Caco-2 (cell line): ENCODE data around the gene CDH12. TPM values are rescaled to one million over a fixed set of nuclear protein-coding genes. Genes with fewer than 3 reads are reported as not detected.

Source experiments
- BruUV-seq: library from RNA; stranded (reverse); fragments of 400-500 nt; replicated peaks from 2 replicates; lab custom pipeline; 2021; lab: Mats Ljungman, UMichigan
- CTCF ChIA-PET: fragments of 300-600 bp; sonication (Branson Sonifier 250); formaldehyde crosslinking; loops from one replicate; lab custom pipeline; 2022; ENCODE audit warnings: antibody characterized with exemption; lab: Charles Lee
- POLR2A ChIA-PET: fragments of 300-600 bp; sonication (Branson Sonifier 250); formaldehyde crosslinking; loops from one replicate; lab custom pipeline; 2022; ENCODE audit warnings: antibody characterized with exemption; lab: Charles Lee
- DNase-seq, 2 experiments: peaks; one replicate each; pipeline versions ENCODE4 v3.0.0 to v3.0.0-alpha.2; 2020 to 2022
- H3K27me3 ChIP-seq: replicated peaks from 2 replicates; pipeline ENCODE4 v1.6.0; 2011; ENCODE audit warnings: low read length; ENCODE audit not compliant: control insufficient read depth, insufficient read depth
- H3K36me3 ChIP-seq: 2 replicates; pipeline ENCODE4 v1.5.1; 2011; ENCODE audit warnings: low read length; ENCODE audit not compliant: control insufficient read depth, insufficient read depth
- H3K4me1 ChIP-seq: fragments of 250-450 bp; sonication (Bioruptor Pico); 2 replicates; pipeline ENCODE4 v1.5.1; 2020; ENCODE audit warnings: mild to moderate bottlenecking
- H3K4me3 ChIP-seq: 2 replicates; pipeline ENCODE4 v1.5.1; 2011; ENCODE audit warnings: low read depth, mild to moderate bottlenecking, control low read depth, low read length
- H3K9me3 ChIP-seq: fragments of 250-450 bp; sonication (Bioruptor Pico); 2 replicates; pipeline ENCODE4 v1.5.1; 2020; ENCODE audit warnings: mild to moderate bottlenecking, moderate library complexity
- H3K27ac Mint-ChIP-seq: one replicate; pipeline ENCODE4 v1.8.0; 2022; ENCODE audit warnings: mixed read lengths; ENCODE audit not compliant: unreplicated experiment
- H3K27me3 Mint-ChIP-seq: one replicate; pipeline ENCODE4 v1.8.0; 2022; ENCODE audit warnings: mixed read lengths; ENCODE audit not compliant: insufficient read depth, unreplicated experiment
- H3K36me3 Mint-ChIP-seq: one replicate; pipeline ENCODE4 v1.8.0; 2022; ENCODE audit warnings: mild to moderate bottlenecking, mixed read lengths; ENCODE audit not compliant: insufficient read depth, unreplicated experiment
- H3K4me1 Mint-ChIP-seq: one replicate; pipeline ENCODE4 v1.8.0; 2022; ENCODE audit warnings: low read depth, mixed read lengths; ENCODE audit not compliant: unreplicated experiment
- H3K4me3 Mint-ChIP-seq: one replicate; pipeline ENCODE4 v1.8.0; 2022; ENCODE audit warnings: mild to moderate bottlenecking, moderate library complexity, mixed read lengths; ENCODE audit not compliant: unreplicated experiment
- H3K9me3 Mint-ChIP-seq: one replicate; pipeline ENCODE4 v1.8.0; 2022; ENCODE audit warnings: mixed read lengths; ENCODE audit not compliant: unreplicated experiment
- intact Hi-C: fragments of 100-400 bp; cut with micrococcal nuclease; formaldehyde crosslinking; loops from one replicate; pipeline ENCODE4 v1.10.0; 2022; ENCODE audit not compliant: unreplicated experiment
- total RNA-seq: library from RNA; stranded (reverse); gene quantifications from 2 replicates; pipeline ENCODE4 v1.2.3, GENCODE V29; 2022
- TF ChIP-seq, protein P1 (sequence below), 2 experiments: fragments of 200-600 bp in 1 of 2; IDR thresholded peaks; 1 replicate in 1 of 2; 2 replicates in 1 of 2; pipeline versions ENCODE4 v1.5.1 to v1.8.0; 2011 to 2022; ENCODE audit warnings: antibody characterized with exemption in 1 of 2, control low read depth in 1 of 2, inconsistent platforms in 1 of 2, low read depth in 1 of 2, low read length in 1 of 2, mild to moderate bottlenecking in 1 of 2, moderate library complexity in 1 of 2; ENCODE audit not compliant: insufficient read depth in 1 of 2, severe bottlenecking in 1 of 2, unreplicated experiment in 1 of 2

Gene CDH12
- total RNA-seq, 1 experiment from 2014 or later = not detected

DNA sequence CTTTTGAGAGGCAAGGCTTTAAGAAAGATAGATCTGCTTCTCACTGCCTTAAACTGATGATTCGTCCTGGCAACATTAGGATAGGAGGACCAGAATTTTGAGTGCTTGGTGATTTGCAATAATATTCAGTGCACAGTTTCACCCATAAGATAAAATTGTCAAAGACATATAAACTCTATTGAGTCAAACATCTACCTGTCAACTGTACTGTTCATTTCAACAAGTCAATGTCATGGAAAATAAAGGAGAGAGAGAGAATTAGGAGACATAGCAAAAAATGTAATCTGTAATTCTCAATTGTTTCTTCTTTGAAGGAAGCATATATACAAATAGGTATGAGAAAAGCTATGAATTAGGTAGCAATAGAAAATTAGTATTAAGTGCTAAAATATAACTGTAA lies 237.2 kb downstream of the CDH12 start:
- no peak overlapping the region for H3K4me3 ChIP-seq
- H3K4me1 ChIP-seq = no peaks in the 10 kb centered on the region
- no peaks in the 10 kb centered on the region for H3K36me3 Mint-ChIP-seq
- ChIA-PET CTCF (no interaction called here), POLR2A (no interaction called here)
- no peaks in the 10 kb centered on the region for H3K9me3 Mint-ChIP-seq
- H3K4me3 Mint-ChIP-seq = no peak overlapping the region
- no peaks in the 10 kb centered on the region for H3K36me3 ChIP-seq
- TF ChIP-seq, protein P1, sequence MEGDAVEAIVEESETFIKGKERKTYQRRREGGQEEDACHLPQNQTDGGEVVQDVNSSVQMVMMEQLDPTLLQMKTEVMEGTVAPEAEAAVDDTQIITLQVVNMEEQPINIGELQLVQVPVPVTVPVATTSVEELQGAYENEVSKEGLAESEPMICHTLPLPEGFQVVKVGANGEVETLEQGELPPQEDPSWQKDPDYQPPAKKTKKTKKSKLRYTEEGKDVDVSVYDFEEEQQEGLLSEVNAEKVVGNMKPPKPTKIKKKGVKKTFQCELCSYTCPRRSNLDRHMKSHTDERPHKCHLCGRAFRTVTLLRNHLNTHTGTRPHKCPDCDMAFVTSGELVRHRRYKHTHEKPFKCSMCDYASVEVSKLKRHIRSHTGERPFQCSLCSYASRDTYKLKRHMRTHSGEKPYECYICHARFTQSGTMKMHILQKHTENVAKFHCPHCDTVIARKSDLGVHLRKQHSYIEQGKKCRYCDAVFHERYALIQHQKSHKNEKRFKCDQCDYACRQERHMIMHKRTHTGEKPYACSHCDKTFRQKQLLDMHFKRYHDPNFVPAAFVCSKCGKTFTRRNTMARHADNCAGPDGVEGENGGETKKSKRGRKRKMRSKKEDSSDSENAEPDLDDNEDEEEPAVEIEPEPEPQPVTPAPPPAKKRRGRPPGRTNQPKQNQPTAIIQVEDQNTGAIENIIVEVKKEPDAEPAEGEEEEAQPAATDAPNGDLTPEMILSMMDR (IDR thresholded peaks at IDR 0.05; ENCODE audit: insufficient read depth in 1 of 2, low read depth in 1 of 2, low read length in 1 of 2, severe bottlenecking in 1 of 2, unreplicated experiment in 1 of 2) = no peak
- H3K27me3 ChIP-seq = no peaks in the 10 kb centered on the region
- no TSS peak for BruUV-seq
- no peak overlapping the region for H3K27ac Mint-ChIP-seq
- H3K4me1 Mint-ChIP-seq = no peaks in the 10 kb centered on the region
- intact Hi-C loops = no loop called here
- H3K27me3 Mint-ChIP-seq = no peaks in the 10 kb centered on the region
- H3K9me3 ChIP-seq = no peaks in the 10 kb centered on the region
- no peak for DNase-seq

DNA sequence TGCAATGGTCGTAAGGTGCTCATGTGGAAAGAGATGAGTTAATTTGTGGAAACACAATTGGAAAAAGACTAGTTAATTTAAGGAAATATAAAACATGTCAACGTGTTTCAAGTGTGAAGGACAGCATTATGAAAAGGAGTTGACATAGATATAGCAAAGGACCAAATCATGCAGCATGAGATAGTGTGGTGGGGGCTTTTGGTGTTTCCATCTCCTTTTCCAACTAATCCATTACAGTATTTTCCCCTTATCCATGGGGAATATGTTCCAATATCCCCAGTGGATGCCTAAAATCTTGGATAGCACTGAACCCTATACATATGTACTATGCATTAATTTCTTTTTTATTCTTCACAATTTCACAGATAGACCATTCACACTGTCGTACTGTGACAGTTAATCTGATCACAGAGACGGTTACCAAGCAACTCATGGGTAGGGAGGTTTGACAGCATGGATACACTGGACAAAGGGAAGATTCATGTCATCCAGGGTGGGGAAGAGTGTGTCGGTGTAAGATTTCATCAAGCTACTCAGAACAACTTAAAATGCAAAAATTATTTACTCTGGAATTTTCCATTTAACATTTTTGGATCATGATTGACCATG lies 238.6 kb downstream of the CDH12 start:
- ChIA-PET POLR2A (no interaction called here), CTCF (no interaction called here)
- no peaks in the 10 kb centered on the region for H3K36me3 Mint-ChIP-seq
- TF ChIP-seq, protein P1 (IDR thresholded peaks at IDR 0.05; ENCODE audit: insufficient read depth in 1 of 2, low read depth in 1 of 2, low read length in 1 of 2, severe bottlenecking in 1 of 2, unreplicated experiment in 1 of 2) = no peak
- Histone ChIP-seq H3K4me3 (no peak overlapping the region), H3K9me3 (no peaks in the 10 kb centered on the region), H3K4me1 (no peaks in the 10 kb centered on the region), H3K27me3 (no peaks in the 10 kb centered on the region), H3K36me3 (no peaks in the 10 kb centered on the region)
- no peak overlapping the region for H3K4me3 Mint-ChIP-seq
- H3K27ac Mint-ChIP-seq = no peak overlapping the region
- no peaks in the 10 kb centered on the region for H3K4me1 Mint-ChIP-seq
- DNase-seq = no peak
- no peaks in the 10 kb centered on the region for H3K27me3 Mint-ChIP-seq
- no TSS peak for BruUV-seq
- intact Hi-C loops = no loop called here
- no peaks in the 10 kb centered on the region for H3K9me3 Mint-ChIP-seq

DNA sequence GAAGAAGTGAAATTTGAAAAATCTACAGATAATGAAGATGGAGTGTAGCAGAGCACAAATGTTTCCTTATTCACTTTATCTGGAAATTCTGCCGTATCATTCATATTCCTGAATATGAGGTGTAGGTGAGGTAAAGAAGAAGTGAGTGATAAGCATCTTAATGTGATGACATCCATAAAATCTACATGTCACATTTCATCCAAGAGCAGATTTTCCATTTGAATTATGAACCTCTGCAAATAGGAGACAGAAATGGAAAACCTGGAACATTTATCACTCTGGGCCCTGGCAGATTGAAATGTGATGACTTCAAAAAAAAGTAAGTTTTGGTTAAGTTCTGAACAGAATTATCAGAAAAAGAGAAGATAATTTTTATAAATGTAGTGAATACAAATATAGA lies 240.2 kb downstream of the CDH12 start:
- H3K9me3 ChIP-seq = no peaks in the 10 kb centered on the region
- CTCF ChIA-PET = no interaction called here
- POLR2A ChIA-PET = no interaction called here
- intact Hi-C loops = no loop called here
- no peak overlapping the region for H3K27ac Mint-ChIP-seq
- H3K36me3 Mint-ChIP-seq = no peaks in the 10 kb centered on the region
- no peaks in the 10 kb centered on the region for H3K4me1 ChIP-seq
- no peaks in the 10 kb centered on the region for H3K27me3 Mint-ChIP-seq
- no peaks in the 10 kb centered on the region for H3K27me3 ChIP-seq
- no peaks in the 10 kb centered on the region for H3K4me1 Mint-ChIP-seq
- TF ChIP-seq, protein P1 (IDR thresholded peaks at IDR 0.05; ENCODE audit: insufficient read depth in 1 of 2, low read depth in 1 of 2, low read length in 1 of 2, severe bottlenecking in 1 of 2, unreplicated experiment in 1 of 2) = no peak
- H3K36me3 ChIP-seq = no peaks in the 10 kb centered on the region
- no peaks in the 10 kb centered on the region for H3K9me3 Mint-ChIP-seq
- H3K4me3 ChIP-seq = no peak overlapping the region
- no peak for DNase-seq
- no peak overlapping the region for H3K4me3 Mint-ChIP-seq
- no TSS peak for BruUV-seq
